ENCODE measurements around the gene CMIP. TPM values are rescaled to one million over a fixed set of nuclear protein-coding genes. Genes with fewer than 3 reads are reported as not detected.

Gene CMIP
- total RNA-seq, 2 experiments from 2014 or later, result 28.1 to 29.7 TPM

GRCh38 chr16:81589975-81590650, 145.5 kb downstream of the CMIP start:
- Mint-ChIP-seq H3K27me3 (no peaks in the 10 kb centered on the region), H3K27ac (no peak overlapping the region)

GRCh38 chr16:81590714-81591544, 146.3 kb downstream of the CMIP start:
- no peaks in the 10 kb centered on the region for H3K27me3 Mint-ChIP-seq
- DNase-seq, result no peak
- H3K4me3 Mint-ChIP-seq, result no peak overlapping the region
- no peaks in the 10 kb centered on the region for H3K9me3 Mint-ChIP-seq
- no peaks in the 10 kb centered on the region for H3K36me3 Mint-ChIP-seq
- no peak overlapping the region for H3K27ac Mint-ChIP-seq
- H3K4me1 Mint-ChIP-seq, result peaks cover 4% of the 10 kb centered on the region

More at GRCh38 chr16:81589975-81590650, 145.5 kb downstream of the CMIP start:
- no peaks in the 10 kb centered on the region for H3K9me3 Mint-ChIP-seq
- H3K4me1 Mint-ChIP-seq, result peaks cover 6% of the 10 kb centered on the region
- H3K36me3 Mint-ChIP-seq, result no peaks in the 10 kb centered on the region
- H3K4me3 Mint-ChIP-seq, result no peak overlapping the region
- no peak for DNase-seq

- H3K4me1 Mint-ChIP-seq, result peaks cover 4% of the 10 kb centered on the region
- no peak overlapping the region for H3K4me3 Mint-ChIP-seq
- no peaks in the 10 kb centered on the region for H3K9me3 Mint-ChIP-seq
- no peak overlapping the region for H3K27ac Mint-ChIP-seq
- no peak for DNase-seq
- no peaks in the 10 kb centered on the region for H3K36me3 Mint-ChIP-seq
- no peaks in the 10 kb centered on the region for H3K27me3 Mint-ChIP-seq
Observed at GRCh38 chr16:81591545-81591870, 146.9 kb downstream of the CMIP start.

- Mint-ChIP-seq H3K4me1 (peaks cover 4% of the 10 kb centered on the region), H3K36me3 (no peaks in the 10 kb centered on the region), H3K27ac (no peak overlapping the region), H3K27me3 (no peaks in the 10 kb centered on the region), H3K4me3 (no peak overlapping the region), H3K9me3 (no peaks in the 10 kb centered on the region)
- DNase-seq, result no peak
Observed at GRCh38 chr16:81592353-81592866, 147.8 kb downstream of the CMIP start.

GRCh38 chr16:81593481-81593880, 148.9 kb downstream of the CMIP start:
- Mint-ChIP-seq H3K4me1 (peaks cover 7% of the 10 kb centered on the region), H3K27ac (no peak overlapping the region), H3K36me3 (no peaks in the 10 kb centered on the region), H3K27me3 (no peaks in the 10 kb centered on the region), H3K4me3 (no peak overlapping the region), H3K9me3 (no peaks in the 10 kb centered on the region)
- DNase-seq, result no peak

GRCh38 chr16:81595629-81596292, 151.2 kb downstream of the CMIP start:
- H3K4me3 Mint-ChIP-seq, result no peak overlapping the region
- DNase-seq, result no peak
- H3K4me1 Mint-ChIP-seq, result peaks cover 10% of the 10 kb centered on the region
- H3K27me3 Mint-ChIP-seq, result no peaks in the 10 kb centered on the region
- H3K9me3 Mint-ChIP-seq, result no peaks in the 10 kb centered on the region
- H3K36me3 Mint-ChIP-seq, result no peaks in the 10 kb centered on the region
- no peak overlapping the region for H3K27ac Mint-ChIP-seq

- no peaks in the 10 kb centered on the region for H3K36me3 Mint-ChIP-seq
- H3K4me1 Mint-ChIP-seq, result peaks cover 10% of the 10 kb centered on the region
- no peak for DNase-seq
- H3K4me3 Mint-ChIP-seq, result no peak overlapping the region
- no peaks in the 10 kb centered on the region for H3K27me3 Mint-ChIP-seq
- no peaks in the 10 kb centered on the region for H3K9me3 Mint-ChIP-seq
- H3K27ac Mint-ChIP-seq, result no peak overlapping the region
Observed at GRCh38 chr16:81597079-81597658, 152.6 kb downstream of the CMIP start.

GRCh38 chr16:81598083-81598482, 153.5 kb downstream of the CMIP start:
- Mint-ChIP-seq H3K4me3 (no peak overlapping the region), H3K27ac (no peak overlapping the region), H3K36me3 (no peaks in the 10 kb centered on the region), H3K27me3 (no peaks in the 10 kb centered on the region), H3K4me1 (peaks cover 10% of the 10 kb centered on the region), H3K9me3 (no peaks in the 10 kb centered on the region)
- DNase-seq, result no peak

GRCh38 chr16:81599034-81599744, 154.6 kb downstream of the CMIP start:
- no peaks in the 10 kb centered on the region for H3K36me3 Mint-ChIP-seq
- DNase-seq, result no peak
- no peak overlapping the region for H3K4me3 Mint-ChIP-seq
- H3K27ac Mint-ChIP-seq, result no peak overlapping the region
- H3K27me3 Mint-ChIP-seq, result no peaks in the 10 kb centered on the region
- H3K4me1 Mint-ChIP-seq, result peaks cover 10% of the 10 kb centered on the region
- no peaks in the 10 kb centered on the region for H3K9me3 Mint-ChIP-seq

- H3K9me3 Mint-ChIP-seq, result no peaks in the 10 kb centered on the region
- no peak for DNase-seq
- H3K4me3 Mint-ChIP-seq, result no peak overlapping the region
- no peak overlapping the region for H3K27ac Mint-ChIP-seq
- H3K27me3 Mint-ChIP-seq, result no peaks in the 10 kb centered on the region
- no peaks in the 10 kb centered on the region for H3K36me3 Mint-ChIP-seq
- H3K4me1 Mint-ChIP-seq, result peaks cover 8% of the 10 kb centered on the region
Observed at GRCh38 chr16:81600275-81600674, 155.7 kb downstream of the CMIP start.

- Mint-ChIP-seq H3K4me1 (peaks cover 8% of the 10 kb centered on the region), H3K9me3 (no peaks in the 10 kb centered on the region), H3K27ac (no peak overlapping the region), H3K36me3 (no peaks in the 10 kb centered on the region), H3K27me3 (no peaks in the 10 kb centered on the region), H3K4me3 (no peak overlapping the region)
- no peak for DNase-seq
Observed at GRCh38 chr16:81601008-81601428, 156.4 kb downstream of the CMIP start.

- H3K27me3 Mint-ChIP-seq, result no peaks in the 10 kb centered on the region
- peaks cover 3% of the 10 kb centered on the region for H3K36me3 Mint-ChIP-seq
- no peak overlapping the region for H3K4me3 Mint-ChIP-seq
- no peaks in the 10 kb centered on the region for H3K9me3 Mint-ChIP-seq
- no peak overlapping the region for H3K27ac Mint-ChIP-seq
- no peak for DNase-seq
- H3K4me1 Mint-ChIP-seq, result peaks cover 8% of the 10 kb centered on the region
Observed at GRCh38 chr16:81601601-81602255, 157.1 kb downstream of the CMIP start.

- DNase-seq, result no peak
- Mint-ChIP-seq H3K27me3 (no peaks in the 10 kb centered on the region), H3K9me3 (no peaks in the 10 kb centered on the region), H3K4me3 (no peak overlapping the region), H3K27ac (no peak overlapping the region), H3K4me1 (peaks cover 8% of the 10 kb centered on the region), H3K36me3 (peaks cover 6% of the 10 kb centered on the region)
Observed at GRCh38 chr16:81602256-81602776, 157.7 kb downstream of the CMIP start.

- Mint-ChIP-seq H3K36me3 (peaks cover 6% of the 10 kb centered on the region), H3K9me3 (no peaks in the 10 kb centered on the region), H3K4me3 (no peak overlapping the region), H3K27me3 (no peaks in the 10 kb centered on the region), H3K27ac (no peak overlapping the region), H3K4me1 (peaks cover 7% of the 10 kb centered on the region)
- no peak for DNase-seq
Observed at GRCh38 chr16:81602792-81603191, 158.2 kb downstream of the CMIP start.
